Measurements from ENCODE around the gene OSMR. TPM values are rescaled to one million over a fixed set of nuclear protein-coding genes. Genes with fewer than 3 reads are reported as not detected.

Gene OSMR
- total RNA-seq, 1 experiment from 2014 or later, result 46.0 TPM

- H3K4me2 ChIP-seq (ENCODE audit: low read length), result no peak overlapping the region
- H3K27me3 ChIP-seq (ENCODE audit: insufficient read depth, low read length), result no peaks in the 10 kb centered on the region
- DNase-seq (ENCODE audit: low read depth, low spot score) (no peak), ATAC-seq (no peak)
- no peaks in the 10 kb centered on the region for H3K9me2 ChIP-seq (ENCODE audit: insufficient read depth)
- H3K27ac ChIP-seq (ENCODE audit: low read depth, low read length), result no peak overlapping the region
- no TSS peak for BruUV-seq (replicated peaks)
- no peaks in the 10 kb centered on the region for H3K9me3 ChIP-seq (ENCODE audit: control insufficient read depth in 1 of 2, insufficient read depth in 1 of 2, low read depth in 1 of 2, low read length in 2 of 2)
- no peak overlapping the region for H2AFZ ChIP-seq (ENCODE audit: low read depth, low read length, poor library complexity, severe bottlenecking)
- ChIA-PET POLR2A (no interaction called here), RAD21 (ENCODE audit: low non-redundant PET in 1 of 2, low total read pairs in 2 of 2, uncharacterized antibody in 2 of 2, unreplicated experiment in 2 of 2) (no interaction called here), CTCF (no interaction called here)
- H3K79me2 ChIP-seq (ENCODE audit: insufficient read depth, low read length), result no peaks in the 10 kb centered on the region
- no peak overlapping the region for H3K4me3 ChIP-seq (replicated peaks in 1 of 2; ENCODE audit: low read depth in 1 of 2, low read length in 2 of 2)
- intact Hi-C loops (cut with micrococcal nuclease), result no loop called here
- TF ChIP-seq POLR2A (IDR thresholded peaks at IDR 0.05; ENCODE audit: borderline replicate concordance, extremely low read depth, insufficient read depth, insufficient read length), result no peak
- no peak for TF ChIP-seq ZBTB33 (IDR thresholded peaks at IDR 0.05; ENCODE audit: extremely low read depth, insufficient replicate concordance, low read length)
- TF ChIP-seq TCF7L2 (IDR thresholded peaks at IDR 0.05; ENCODE audit: borderline replicate concordance, extremely low read depth, insufficient read depth, insufficient read length), result no peak
- no peak for TF ChIP-seq CTCF (IDR thresholded peaks at IDR 0.05 in 2 of 3, conservative IDR thresholded peaks at IDR 0.05 in 1 of 3; ENCODE audit: borderline replicate concordance in 1 of 3, insufficient read depth in 1 of 3, low read depth in 2 of 3, low read length in 2 of 3)
- TF ChIP-seq YY1 (IDR thresholded peaks at IDR 0.05; ENCODE audit: extremely low read depth, insufficient replicate concordance, low read depth, low read length), result no peak
- no peak for TF ChIP-seq POLR2AphosphoS5 (IDR thresholded peaks at IDR 0.05; ENCODE audit: low read depth, low read length)
- TF ChIP-seq SIN3A (IDR thresholded peaks at IDR 0.05; ENCODE audit: low read depth), result no peak
- no peak for TF ChIP-seq EZH2phosphoT487 (IDR thresholded peaks at IDR 0.05; ENCODE audit: borderline replicate concordance)
- TF ChIP-seq JUND (IDR thresholded peaks at IDR 0.05), result no peak
- no peak overlapping the region for H3K9ac ChIP-seq (ENCODE audit: low read length)
- peaks cover 4 to 13% of the 10 kb centered on the region in 2 experiments; a peak in 2 of 4 replicates for H3K36me3 ChIP-seq (ENCODE audit: control insufficient read depth in 1 of 2, insufficient read depth in 2 of 2, low read length in 2 of 2)
- H3K4me1 ChIP-seq (ENCODE audit: control insufficient read depth in 1 of 2, insufficient read depth in 2 of 2, low read length in 2 of 2), result no peaks in the 10 kb centered on the region
- no peaks in the 10 kb centered on the region for H4K20me1 ChIP-seq (ENCODE audit: insufficient read depth)
Observed at GRCh38 chr5:38916802-38917201, 71.0 kb downstream of the OSMR start.

Data from HCT116 (cell line).